GM12878 (cell line): ENCODE results near the gene LDLRAD4. TPM values are rescaled to one million over a fixed set of nuclear protein-coding genes. Genes with fewer than 3 reads are reported as not detected.
A peak's percentile ranks its signal among the peaks of the same experiment; 100 is the strongest.

Source experiments
- ATAC-seq: fragments of 200-7000 bp; cut with Tn5 transposase; 3 replicates; pipeline ENCODE4 v1.9.1; 2020; ENCODE audit warnings: mild to moderate bottlenecking, moderate library complexity
- BruUV-seq: library from RNA; stranded (reverse); fragments of 400-500 nt; replicated peaks from 2 replicates; lab custom pipeline; 2021; lab: Mats Ljungman, UMichigan
- CTCF ChIA-PET: fragments of 300-600 bp; sonication (Branson Sonifier 250); formaldehyde crosslinking; extraction: SDS; loops from one replicate; lab custom pipeline; 2021; ENCODE audit warnings: inconsistent platforms; lab: Yijun Ruan, JAX
- POLR2A ChIA-PET: fragments of 350-600 bp; formaldehyde crosslinking; extraction: SDS; loops from one replicate; lab custom pipeline; 2021; ENCODE audit warnings: inconsistent platforms; lab: Charles Lee
- RAD21 ChIA-PET: fragments of 300-600 bp; sonication (Branson Sonifier 250); formaldehyde crosslinking; loops from one replicate; lab custom pipeline; 2023; ENCODE audit warnings: antibody characterized with exemption; ENCODE audit not compliant: unreplicated experiment; lab: Charles Lee
- SMC1A ChIA-PET: fragments of 300-600 bp; sonication (Branson Sonifier 250); formaldehyde crosslinking; loops from one replicate; lab custom pipeline; 2023; ENCODE audit not compliant: unreplicated experiment, uncharacterized antibody; lab: Charles Lee
- DNase-seq: peaks from one replicate; pipeline ENCODE4 v3.0.0-alpha.2; 2011; ENCODE audit warnings: low read depth, low spot score
- FAIRE-seq: peaks from 3 replicates; lab custom pipeline; 2011; peaks lifted over from hg19 to GRCh38; lab: Jason Lieb, UNC
- H2AFZ ChIP-seq: 2 replicates; pipeline ENCODE4 v1.6.0; 2011; ENCODE audit warnings: low read depth, low read length, control low read depth; ENCODE audit not compliant: control insufficient read depth
- H3K27ac ChIP-seq: 2 replicates; pipeline ENCODE4 v1.5.1; 2011; ENCODE audit warnings: control low read depth; ENCODE audit not compliant: control insufficient read depth, insufficient read depth
- H3K27me3 ChIP-seq, 2 experiments: replicated peaks in 1 of 2; 2 replicates each; pipeline versions ENCODE4 v1.6.0 to v1.6.1; 2011; ENCODE audit warnings: low read length in 1 of 2; ENCODE audit not compliant: control insufficient read depth in 2 of 2, insufficient read depth in 2 of 2
- H3K36me3 ChIP-seq, 2 experiments: 2 replicates each; pipeline ENCODE4 v1.5.1; 2011; ENCODE audit warnings: low read length in 1 of 2; ENCODE audit not compliant: control insufficient read depth in 2 of 2, insufficient read depth in 2 of 2
- H3K4me1 ChIP-seq: 2 replicates; pipeline ENCODE4 v1.6.1; 2011; ENCODE audit warnings: mild to moderate bottlenecking, low read length, moderate library complexity, mixed read lengths; ENCODE audit not compliant: control insufficient read depth, insufficient read depth
- H3K4me2 ChIP-seq: 2 replicates; pipeline ENCODE4 v1.6.0; 2011; ENCODE audit warnings: control low read depth; ENCODE audit not compliant: control insufficient read depth, insufficient read depth
- H3K4me3 ChIP-seq: fragments of 200-600 bp; sonication (generic); 2 replicates; pipeline ENCODE4 v1.5.1; 2016
- H3K79me2 ChIP-seq: 2 replicates; pipeline ENCODE4 v1.6.0; 2011; ENCODE audit warnings: low read length; ENCODE audit not compliant: control insufficient read depth, insufficient read depth
- H3K9ac ChIP-seq: 2 replicates; pipeline ENCODE4 v1.8.0; 2011; ENCODE audit warnings: low read length, control low read depth, mixed read lengths; ENCODE audit not compliant: control insufficient read depth, insufficient read depth
- H3K9me3 ChIP-seq: replicated peaks from 3 replicates; pipeline ENCODE4 v1.5.1; 2011; ENCODE audit warnings: mild to moderate bottlenecking, low read length; ENCODE audit not compliant: control insufficient read depth, insufficient read depth
- H4K20me1 ChIP-seq: 2 replicates; pipeline ENCODE4 v1.6.0; 2011; ENCODE audit not compliant: control insufficient read depth, insufficient read depth
- BHLHE40 ChIP-seq, 2 experiments: fragments of 450-650 bp in 1 of 2; IDR thresholded peaks; 2 replicates each; pipeline ENCODE4 v1.6.1; 2011 to 2017; ENCODE audit warnings: low read depth in 2 of 2, borderline replicate concordance in 1 of 2, improper control_type of control experiment in 1 of 2, low read length in 1 of 2, mild to moderate bottlenecking in 1 of 2
- CREM ChIP-seq: IDR thresholded peaks from 2 replicates; pipeline ENCODE4 v1.6.1; 2014; ENCODE audit warnings: antibody characterized with exemption, low read depth
- GATAD2B ChIP-seq: fragments of 450-650 bp; conservative IDR thresholded peaks from 2 replicates; pipeline ENCODE4 v1.6.1; 2017; ENCODE audit warnings: low read depth, mild to moderate bottlenecking, moderate library complexity
- HDAC2 ChIP-seq: fragments of 200-600 bp; sonication (generic); IDR thresholded peaks from 2 replicates; pipeline ENCODE4 v1.6.1; 2017
- NFIC ChIP-seq: IDR thresholded peaks from 2 replicates; pipeline ENCODE4 v1.6.1; 2012; ENCODE audit warnings: low read depth, mild to moderate bottlenecking, inconsistent platforms, low read length, moderate library complexity
- PAX5 ChIP-seq: IDR thresholded peaks from 2 replicates; pipeline ENCODE4 v1.6.1; 2011; ENCODE audit warnings: low read depth, low read length, borderline replicate concordance
- RELA ChIP-seq: fragments of 450-650 bp; IDR thresholded peaks from 2 replicates; pipeline ENCODE4 v1.8.0; 2014; ENCODE audit warnings: borderline replicate concordance; ENCODE audit not compliant: partially characterized antibody
- SMAD5 ChIP-seq: IDR thresholded peaks from 2 replicates; pipeline ENCODE4 v1.6.1; 2016; ENCODE audit warnings: antibody characterized with exemption, low read depth
- YY1 ChIP-seq: IDR thresholded peaks from 2 replicates; pipeline ENCODE4 v1.6.1; 2011; ENCODE audit warnings: low read depth, mild to moderate bottlenecking, low read length
- ZSCAN29 ChIP-seq: fragments of 450-650 bp; IDR thresholded peaks from 2 replicates; pipeline ENCODE4 v1.6.1; 2017; ENCODE audit warnings: mild to moderate bottlenecking, moderate library complexity
- WGBS: methylation state at CpG from one replicate; pipeline ENCODE4 v1.1.6; 2016; ENCODE audit warnings: low lambda C conversion rate; ENCODE audit not compliant: insufficient replicate concordance, insufficient coverage; ENCODE audit errors: missing lambda C conversion rate; 5-methylcytosine and 5-hydroxymethylcytosine counted together
- in situ Hi-C: fragments of 300-500 bp; cut with MboI; formaldehyde crosslinking; loops from 9 replicates; pipeline ENCODE4 v1.14.3; 2018; ENCODE audit warnings: mixed read lengths
- intact Hi-C: fragments of 100-400 bp; cut with micrococcal nuclease; formaldehyde crosslinking; loops from one replicate; pipeline ENCODE4 v1.14.2; 2022; ENCODE audit not compliant: unreplicated experiment
- polyA plus RNA-seq, 11 experiments: library from polyadenylated mRNA; depleted of rRNA in 4 of 11; unstranded in 6 of 11; stranded (reverse) in 5 of 11; fragments of >200 nt; fragmentation: Nextera tagmentation in 4 of 11; fragmentation: Illumina TruSeq in 1 of 11; extraction: Ambion mirVana in 4 of 11; extraction: Trizol in 1 of 11; gene quantifications; 1 replicate in 1 of 11; 2 replicates in 10 of 11; pipeline versions ENCODE4 v1.2.1 to v1.2.3, GENCODE V29; 2011 to 2016; ENCODE audit warnings: inconsistent platforms in 2 of 11, missing spikeins in 2 of 11, low read depth in 1 of 11
- total RNA-seq, 4 experiments: library from RNA; depleted of rRNA in 3 of 4; stranded (reverse); fragments of >200 nt in 3 of 4; fragmentation: Illumina TruSeq in 1 of 4; extraction: Trizol in 1 of 4; gene quantifications; 2 replicates each; pipeline versions ENCODE4 v1.2.1 to v1.2.3, GENCODE V29; 2013 to 2021
- TF ChIP-seq, protein P1 (sequence below): fragments of 450-650 bp; IDR thresholded peaks from 2 replicates; pipeline ENCODE4 v1.6.1; 2016; ENCODE audit warnings: mild to moderate bottlenecking, moderate library complexity, borderline replicate concordance
- TF ChIP-seq, protein P2 (sequence below): fragments of 450-650 bp; IDR thresholded peaks from 2 replicates; pipeline ENCODE4 v1.6.1; 2017; ENCODE audit warnings: mild to moderate bottlenecking, low read depth, inconsistent platforms; ENCODE audit not compliant: poor library complexity, severe bottlenecking

The LDLRAD4 gene
- total and polyA plus RNA-seq, 10 of the 15 experiments (the other 5 are each of a cell fraction or from before 2014, with no cell fraction given), result 2.7 to 16.8 (median 11.2) TPM

DNA sequence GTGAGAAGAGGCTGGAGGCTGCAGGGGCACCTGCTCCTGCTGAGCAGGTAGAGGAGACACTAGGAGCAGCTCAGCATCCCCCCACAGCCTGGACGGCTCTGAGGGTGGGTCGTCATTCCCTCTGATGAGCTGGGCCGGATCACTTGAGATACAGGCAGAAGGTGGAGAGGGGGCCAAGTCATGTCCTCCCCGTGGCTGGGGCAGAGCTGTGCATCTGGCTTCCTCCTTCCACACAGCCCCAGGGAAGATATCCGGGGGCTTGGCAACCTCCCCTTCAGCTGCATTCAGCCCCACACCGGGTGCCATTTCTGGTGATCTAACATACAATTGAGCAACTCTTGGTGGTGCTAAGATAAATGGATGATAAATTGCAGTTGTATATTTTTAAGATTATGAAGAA is 236.9 kb downstream of the LDLRAD4 start:
- no TSS peak for BruUV-seq
- intact Hi-C loops, result no loop called here
- CTCF ChIA-PET, result no interaction called here

DNA sequence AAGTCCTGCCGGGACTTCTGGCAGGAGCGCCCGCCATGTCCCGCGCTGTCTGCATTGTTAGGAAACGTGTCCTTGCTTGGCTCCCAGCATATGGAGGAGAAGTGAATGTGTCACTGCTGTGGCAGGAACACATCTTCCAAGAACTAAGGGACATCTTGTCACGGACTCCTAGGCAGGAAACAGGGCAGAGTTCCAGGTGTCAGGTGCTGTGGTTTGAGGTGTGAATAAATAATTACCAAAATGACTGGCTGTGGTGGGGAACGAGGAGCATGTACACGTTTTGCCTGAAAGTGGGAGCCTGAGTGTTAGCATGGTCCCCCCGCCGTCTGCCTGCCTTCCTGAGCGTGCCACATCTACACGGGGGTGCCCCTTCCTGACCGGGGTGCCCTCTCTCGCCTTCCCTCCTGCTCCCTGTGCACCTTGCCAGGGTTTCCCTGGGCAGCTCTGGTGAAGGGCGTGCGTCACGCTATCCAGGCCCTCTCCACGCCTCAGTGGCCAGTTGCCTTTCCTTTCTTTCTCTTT is 237.5 kb downstream of the LDLRAD4 start:
- POLR2A ChIA-PET, result no interaction called here
- H3K9me3 ChIP-seq, result peaks cover 3% of the 10 kb centered on the region; the same call in 2 of the 3 replicates
- in situ Hi-C loops (no loop called here), intact Hi-C loops (no loop called here)
- no peak overlapping the region for H2AFZ ChIP-seq
- peaks cover 22% of the 10 kb centered on the region for H3K4me1 ChIP-seq
- DNase-seq (peak; percentile 32), ATAC-seq (peak; percentile 46), FAIRE-seq (no peak)
- CTCF ChIA-PET, result no interaction called here
- no peak overlapping the region for H3K27ac ChIP-seq
- H3K9ac ChIP-seq, result no peak overlapping the region
- H3K4me2 ChIP-seq, result peak overlapping the region; percentile 65
- RAD21 ChIA-PET, result no interaction called here
- H3K27me3 ChIP-seq, result no peaks in the 10 kb centered on the region; a peak in 2 of 4 replicates
- BruUV-seq, result no TSS peak
- WGBS, result 30% methylated on average over 19 of the region's 19 CpGs
- H3K4me3 ChIP-seq, result no peak overlapping the region
- SMC1A ChIA-PET, result no interaction called here
- no peaks in the 10 kb centered on the region for H3K36me3 ChIP-seq
- no peaks in the 10 kb centered on the region for H4K20me1 ChIP-seq
- H3K79me2 ChIP-seq, result no peaks in the 10 kb centered on the region
- TF ChIP-seq YY1 (0 out of 2 replicates have a peak, but pooled peaks have one; percentile 16), RELA (no peak), NFIC (peak; percentile 80), BHLHE40 (IDR thresholded peaks at IDR 0.05; ENCODE audit: borderline replicate concordance in 1 of 2, low read depth in 2 of 2, low read length in 1 of 2) (peak; percentile 62 to 83; a peak in 3 of 4 replicates), PAX5 (peak; percentile 82; the same call in 1 of the 2 replicates), CREM (0 out of 2 replicates have a peak, but pooled peaks have one; percentile 31), ZSCAN29 (no peak)
- TF ChIP-seq, protein P1, sequence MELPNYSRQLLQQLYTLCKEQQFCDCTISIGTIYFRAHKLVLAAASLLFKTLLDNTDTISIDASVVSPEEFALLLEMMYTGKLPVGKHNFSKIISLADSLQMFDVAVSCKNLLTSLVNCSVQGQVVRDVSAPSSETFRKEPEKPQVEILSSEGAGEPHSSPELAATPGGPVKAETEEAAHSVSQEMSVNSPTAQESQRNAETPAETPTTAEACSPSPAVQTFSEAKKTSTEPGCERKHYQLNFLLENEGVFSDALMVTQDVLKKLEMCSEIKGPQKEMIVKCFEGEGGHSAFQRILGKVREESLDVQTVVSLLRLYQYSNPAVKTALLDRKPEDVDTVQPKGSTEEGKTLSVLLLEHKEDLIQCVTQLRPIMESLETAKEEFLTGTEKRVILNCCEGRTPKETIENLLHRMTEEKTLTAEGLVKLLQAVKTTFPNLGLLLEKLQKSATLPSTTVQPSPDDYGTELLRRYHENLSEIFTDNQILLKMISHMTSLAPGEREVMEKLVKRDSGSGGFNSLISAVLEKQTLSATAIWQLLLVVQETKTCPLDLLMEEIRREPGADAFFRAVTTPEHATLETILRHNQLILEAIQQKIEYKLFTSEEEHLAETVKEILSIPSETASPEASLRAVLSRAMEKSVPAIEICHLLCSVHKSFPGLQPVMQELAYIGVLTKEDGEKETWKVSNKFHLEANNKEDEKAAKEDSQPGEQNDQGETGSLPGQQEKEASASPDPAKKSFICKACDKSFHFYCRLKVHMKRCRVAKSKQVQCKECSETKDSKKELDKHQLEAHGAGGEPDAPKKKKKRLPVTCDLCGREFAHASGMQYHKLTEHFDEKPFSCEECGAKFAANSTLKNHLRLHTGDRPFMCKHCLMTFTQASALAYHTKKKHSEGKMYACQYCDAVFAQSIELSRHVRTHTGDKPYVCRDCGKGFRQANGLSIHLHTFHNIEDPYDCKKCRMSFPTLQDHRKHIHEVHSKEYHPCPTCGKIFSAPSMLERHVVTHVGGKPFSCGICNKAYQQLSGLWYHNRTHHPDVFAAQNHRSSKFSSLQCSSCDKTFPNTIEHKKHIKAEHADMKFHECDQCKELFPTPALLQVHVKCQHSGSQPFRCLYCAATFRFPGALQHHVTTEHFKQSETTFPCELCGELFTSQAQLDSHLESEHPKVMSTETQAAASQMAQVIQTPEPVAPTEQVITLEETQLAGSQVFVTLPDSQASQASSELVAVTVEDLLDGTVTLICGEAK, result no peak

More for the DNA sequence above, 236.9 kb downstream of the LDLRAD4 start:
- FAIRE-seq, result no peak
- 8% methylated on average over 6 of the region's 6 CpGs for WGBS
- in situ Hi-C loops, result no loop called here
- Histone ChIP-seq H3K4me3 (no peak overlapping the region), H3K27me3 (no peaks in the 10 kb centered on the region; a peak in 2 of 4 replicates), H3K4me1 (peaks cover 28% of the 10 kb centered on the region), H4K20me1 (no peaks in the 10 kb centered on the region), H3K9me3 (peaks cover 3% of the 10 kb centered on the region; the same call in 2 of the 3 replicates), H3K4me2 (no peak overlapping the region), H3K36me3 (no peaks in the 10 kb centered on the region), H2AFZ (no peak overlapping the region), H3K79me2 (no peaks in the 10 kb centered on the region), H3K27ac (no peak overlapping the region), H3K9ac (no peak overlapping the region)
- SMC1A ChIA-PET, result no interaction called here
- TF ChIP-seq SMAD5 (no peak), HDAC2 (no peak), GATAD2B (no peak)
- TF ChIP-seq, protein P2, sequence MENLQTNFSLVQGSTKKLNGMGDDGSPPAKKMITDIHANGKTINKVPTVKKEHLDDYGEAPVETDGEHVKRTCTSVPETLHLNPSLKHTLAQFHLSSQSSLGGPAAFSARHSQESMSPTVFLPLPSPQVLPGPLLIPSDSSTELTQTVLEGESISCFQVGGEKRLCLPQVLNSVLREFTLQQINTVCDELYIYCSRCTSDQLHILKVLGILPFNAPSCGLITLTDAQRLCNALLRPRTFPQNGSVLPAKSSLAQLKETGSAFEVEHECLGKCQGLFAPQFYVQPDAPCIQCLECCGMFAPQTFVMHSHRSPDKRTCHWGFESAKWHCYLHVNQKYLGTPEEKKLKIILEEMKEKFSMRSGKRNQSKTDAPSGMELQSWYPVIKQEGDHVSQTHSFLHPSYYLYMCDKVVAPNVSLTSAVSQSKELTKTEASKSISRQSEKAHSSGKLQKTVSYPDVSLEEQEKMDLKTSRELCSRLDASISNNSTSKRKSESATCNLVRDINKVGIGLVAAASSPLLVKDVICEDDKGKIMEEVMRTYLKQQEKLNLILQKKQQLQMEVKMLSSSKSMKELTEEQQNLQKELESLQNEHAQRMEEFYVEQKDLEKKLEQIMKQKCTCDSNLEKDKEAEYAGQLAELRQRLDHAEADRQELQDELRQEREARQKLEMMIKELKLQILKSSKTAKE, result no peak
- RAD21 ChIA-PET, result no interaction called here
- POLR2A ChIA-PET, result no interaction called here
- peak; percentile 27; the same call in 1 of the 3 replicates for ATAC-seq
- no peak for DNase-seq
